Measurements from ENCODE around the gene ZNF362.

The ZNF362 gene, protein sequence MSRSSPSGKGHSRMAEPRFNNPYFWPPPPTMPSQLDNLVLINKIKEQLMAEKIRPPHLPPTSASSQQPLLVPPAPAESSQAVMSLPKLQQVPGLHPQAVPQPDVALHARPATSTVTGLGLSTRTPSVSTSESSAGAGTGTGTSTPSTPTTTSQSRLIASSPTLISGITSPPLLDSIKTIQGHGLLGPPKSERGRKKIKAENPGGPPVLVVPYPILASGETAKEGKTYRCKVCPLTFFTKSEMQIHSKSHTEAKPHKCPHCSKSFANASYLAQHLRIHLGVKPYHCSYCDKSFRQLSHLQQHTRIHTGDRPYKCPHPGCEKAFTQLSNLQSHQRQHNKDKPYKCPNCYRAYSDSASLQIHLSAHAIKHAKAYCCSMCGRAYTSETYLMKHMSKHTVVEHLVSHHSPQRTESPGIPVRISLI

DNA sequence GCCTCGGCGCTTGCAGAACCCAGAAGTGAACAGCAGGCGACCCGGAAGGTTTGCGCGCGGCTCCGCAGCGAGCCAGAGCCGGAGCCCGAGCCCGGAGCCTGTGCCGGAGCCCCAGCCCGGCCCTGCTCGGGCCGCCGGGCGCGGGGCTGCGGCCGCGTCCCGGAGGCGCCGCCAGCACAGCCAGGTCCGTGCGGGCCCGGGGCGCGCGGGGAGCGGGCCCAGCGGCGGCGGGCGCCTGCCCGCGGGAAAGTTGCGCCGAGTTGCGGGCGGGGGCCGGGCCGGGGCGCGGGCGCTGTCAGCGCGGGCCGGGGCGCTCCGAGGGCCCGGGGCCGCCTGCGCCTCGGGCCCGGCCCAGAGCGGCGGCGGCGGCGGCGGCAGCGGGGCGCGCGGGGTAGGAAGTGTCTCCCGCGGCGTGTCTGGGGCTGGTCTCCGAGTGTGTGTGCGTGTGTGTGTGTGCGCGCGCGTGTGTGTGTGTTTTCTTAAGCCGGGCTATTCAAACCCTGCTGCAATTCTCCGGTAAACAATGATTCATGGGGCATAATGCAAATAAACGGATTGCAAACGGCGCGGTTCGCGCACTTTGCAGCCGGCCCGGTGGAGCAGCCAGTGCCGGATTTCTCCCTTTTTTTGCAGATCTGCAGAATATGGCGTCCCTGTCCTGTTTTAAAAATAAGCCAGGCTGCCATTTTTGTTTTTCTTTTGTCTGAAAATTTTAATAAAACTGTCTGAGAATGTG, at the start of gene ZNF362:
TSS of gene ZNF362 (plus strand) at position 22 of the 736 bp plus-strand sequence. CDS start 14,083 bp downstream, outside the sequence.
- Histone ChIP-seq H3K4me1 (peaks cover 24 to 47% (median 34%) of the 10 kb centered on the region in 10 experiments), H3K4me2 (peak within 1 kb of the TSS; percentile 93 to 100 (median 99)), H3K36me3 (peaks cover 0 to 27% (median 10%) of the 10 kb centered on the region in 11 experiments; a peak in 10 of 22 replicates), H4K20me1 (peaks cover 19 to 42% (median 30%) of the 10 kb centered on the region in 11 experiments; a peak in 21 of 22 replicates), H3K27me3 (no peaks in the 10 kb centered on the region), H3K4me3 (peak within 1 kb of the TSS; percentile 73 to 93 (median 84)), H3K9ac (peak within 1 kb of the TSS; percentile 91 to 98 (median 95)), H3K9me3 (replicated peaks in 1 of 11) (0 out of 22 replicates have a peak, but pooled peaks cover 0 to 3% (median 0%) of the 10 kb centered on the region in 11 experiments), H3K27ac (peak within 1 kb of the TSS; percentile 90 to 97 (median 95))
- TF ChIP-seq Cebpa-rat (IDR thresholded peaks at IDR 0.05): no peak

DNA sequence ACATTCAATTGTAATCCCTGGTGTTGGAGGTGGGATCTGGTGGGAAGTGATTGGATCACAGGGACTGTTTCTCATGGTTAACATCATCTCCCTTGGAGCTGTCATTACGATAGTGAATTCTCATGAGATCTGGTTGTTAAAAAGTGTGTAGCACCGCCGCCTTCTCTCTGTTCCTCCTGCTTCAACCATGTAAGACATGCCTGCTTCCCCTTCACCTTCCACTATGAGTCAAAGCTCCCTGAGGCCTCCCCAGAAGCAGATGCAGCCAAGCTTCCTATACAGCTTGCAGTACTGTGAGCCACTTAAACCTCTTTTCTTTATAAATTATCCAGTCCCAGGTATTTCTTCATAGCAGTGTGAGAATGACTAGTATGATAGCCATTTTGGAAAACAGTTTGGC, 44.3 kb upstream of the ZNF362 start:
- Histone ChIP-seq H3K4me3 (no peak overlapping the region), H3K9me3 (replicated peaks in 1 of 11) (peaks cover 0 to 10% (median 6%) of the 10 kb centered on the region in 11 experiments; a peak in 9 of 22 replicates), H3K9ac (no peak overlapping the region), H3K4me1 (no peaks in the 10 kb centered on the region), H3K27me3 (no peaks in the 10 kb centered on the region), H3K36me3 (no peaks in the 10 kb centered on the region), H4K20me1 (no peaks in the 10 kb centered on the region), H3K4me2 (no peak overlapping the region), H3K27ac (no peak overlapping the region)
- TF ChIP-seq Cebpa-rat (IDR thresholded peaks at IDR 0.05): no peak

DNA sequence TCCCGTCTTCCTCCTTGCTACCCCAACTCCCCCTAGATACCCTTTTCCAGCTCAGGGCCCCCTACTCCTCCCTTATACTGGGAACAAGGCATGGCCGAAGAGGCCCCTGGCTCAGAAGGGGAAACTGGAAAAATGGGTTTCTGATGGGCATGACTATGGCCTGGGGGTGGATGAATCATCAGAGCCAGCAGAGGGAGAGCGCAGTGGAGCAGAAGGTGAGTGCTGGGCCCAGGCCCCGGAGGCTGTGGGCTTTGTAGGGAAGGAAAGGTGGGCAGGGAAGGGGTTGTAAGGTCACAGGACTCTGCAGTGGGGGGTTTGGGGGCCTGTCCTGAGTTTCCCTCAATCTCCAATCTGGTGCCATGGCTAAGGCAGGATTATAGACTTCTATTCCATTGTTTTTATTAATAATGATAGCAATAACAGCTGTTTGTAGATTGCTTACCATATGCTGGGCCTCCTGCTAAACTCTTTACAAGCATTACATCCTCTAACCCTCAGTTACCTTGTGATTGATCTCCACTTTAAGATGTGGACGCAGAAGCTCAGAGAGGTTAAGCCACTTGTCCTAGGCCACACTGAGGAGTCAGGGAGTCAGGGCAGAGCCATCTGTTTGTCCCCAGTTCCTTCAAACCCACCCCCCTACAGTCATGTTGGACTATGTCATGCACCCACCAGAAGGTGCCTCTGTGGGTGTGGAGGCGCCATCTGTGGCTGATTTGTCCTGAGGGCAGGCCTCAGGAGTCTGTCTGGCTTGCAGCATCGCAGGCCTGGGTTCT, 36.2 kb upstream of the ZNF362 start:
- Histone ChIP-seq H3K4me3 (no peak overlapping the region), H3K4me2 (peak overlapping the region in 5 of 11 experiments; percentile 12 to 31 (median 25); a peak in 4 of 22 replicates), H3K9me3 (replicated peaks in 1 of 11) (peaks cover 22 to 32% (median 26%) of the 10 kb centered on the region in 11 experiments), H4K20me1 (no peaks in the 10 kb centered on the region), H3K27ac (no peak overlapping the region), H3K27me3 (no peaks in the 10 kb centered on the region), H3K9ac (no peak overlapping the region; a peak in 1 of 22 replicates), H3K36me3 (no peaks in the 10 kb centered on the region), H3K4me1 (peaks cover 12 to 17% (median 14%) of the 10 kb centered on the region in 10 experiments; a peak in 17 of 20 replicates)
- TF ChIP-seq Cebpa-rat (IDR thresholded peaks at IDR 0.05): no peak

DNA sequence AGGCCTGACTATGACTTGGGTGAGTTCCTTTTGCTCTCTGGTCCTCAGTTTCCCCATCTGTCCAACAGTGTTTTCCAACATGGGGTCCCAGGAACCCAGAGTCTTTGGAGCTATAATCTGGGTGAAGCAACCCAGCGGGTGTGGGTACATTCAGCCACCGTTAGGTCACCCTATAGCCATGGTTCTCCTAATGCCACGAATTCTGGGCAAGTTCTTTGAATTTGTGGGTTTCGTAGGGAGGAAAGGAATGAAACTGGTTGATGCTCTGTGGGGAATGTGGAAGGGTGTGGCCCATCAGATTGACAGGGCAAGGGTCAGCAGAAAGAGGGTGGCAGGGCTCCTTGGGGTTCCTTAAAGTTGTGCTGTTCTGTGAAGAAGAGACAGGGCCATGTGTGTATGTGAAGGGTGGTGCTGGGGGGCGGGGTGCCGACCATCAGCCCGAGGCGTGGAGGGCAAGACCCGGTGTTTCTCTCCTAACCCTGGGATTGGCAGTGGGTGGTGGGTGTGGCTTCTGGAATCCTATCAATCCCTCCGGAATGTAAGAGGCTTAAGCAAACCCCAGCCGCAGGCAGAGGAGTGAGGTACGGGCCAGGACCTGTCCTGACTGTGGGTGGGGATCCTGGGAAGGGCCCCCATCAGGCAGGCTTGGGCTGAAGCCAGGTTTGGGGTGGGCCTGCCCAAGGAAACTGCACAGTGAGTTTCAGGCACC, 35.5 kb upstream of the ZNF362 start:
- H3K4me2 ChIP-seq: no peak overlapping the region
- H3K9me3 ChIP-seq (replicated peaks in 1 of 11): peaks cover 27 to 39% (median 33%) of the 10 kb centered on the region in 11 experiments
- no peak overlapping the region for H3K27ac ChIP-seq
- no peak overlapping the region for H3K4me3 ChIP-seq
- no peaks in the 10 kb centered on the region for H4K20me1 ChIP-seq
- no peaks in the 10 kb centered on the region for H3K27me3 ChIP-seq
- no peaks in the 10 kb centered on the region for H3K36me3 ChIP-seq
- H3K4me1 ChIP-seq: peaks cover 12 to 17% (median 14%) of the 10 kb centered on the region in 10 experiments; a peak in 17 of 20 replicates
- TF ChIP-seq Cebpa-rat (IDR thresholded peaks at IDR 0.05): no peak
- no peak overlapping the region for H3K9ac ChIP-seq

DNA sequence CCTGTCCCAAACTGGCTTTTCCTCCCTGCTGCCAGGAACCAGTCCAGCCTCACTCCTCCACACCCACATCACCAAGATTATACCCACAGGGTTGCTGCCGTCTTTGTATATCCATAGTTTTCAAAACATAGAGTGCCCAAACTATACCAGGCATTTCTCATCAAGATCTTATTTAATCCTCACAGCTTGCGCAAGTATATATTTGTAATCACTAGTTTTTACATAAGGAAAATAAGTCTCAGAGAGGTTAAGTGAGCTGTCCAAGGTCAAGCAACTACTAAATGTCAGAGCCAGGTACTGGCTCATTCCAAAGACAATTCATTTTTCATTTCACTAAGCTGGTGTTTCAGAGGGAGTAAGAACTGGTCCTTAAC, 34.9 kb upstream of the ZNF362 start:
- H3K9ac ChIP-seq: no peak overlapping the region
- TF ChIP-seq Cebpa-rat (IDR thresholded peaks at IDR 0.05): no peak
- no peak overlapping the region for H3K4me3 ChIP-seq

DNA sequence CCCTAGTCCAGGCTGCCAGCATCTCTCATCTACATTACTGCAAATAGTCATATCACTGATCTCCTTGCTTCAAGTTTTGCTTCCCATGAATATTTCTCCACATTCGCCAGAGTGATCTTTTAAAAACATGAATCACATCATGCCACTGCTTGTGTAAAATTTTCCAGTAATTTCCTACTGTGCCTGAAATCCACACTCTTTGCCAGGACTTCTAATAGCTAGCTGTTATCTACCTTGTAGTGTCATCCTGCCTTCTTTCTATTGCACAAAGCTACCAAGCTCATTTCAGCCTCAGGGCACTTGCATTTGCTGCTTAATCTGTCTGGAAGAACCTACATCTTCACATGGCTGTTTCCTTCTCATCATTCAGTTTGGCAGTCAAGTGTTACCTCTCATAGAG, 33.9 kb upstream of the ZNF362 start:
- Histone ChIP-seq H3K36me3 (no peaks in the 10 kb centered on the region), H3K4me2 (no peak overlapping the region), H3K9ac (no peak overlapping the region), H3K27ac (no peak overlapping the region), H3K4me1 (peaks cover 12 to 17% (median 14%) of the 10 kb centered on the region in 10 experiments; a peak in 17 of 20 replicates), H3K9me3 (replicated peaks in 1 of 11) (peaks cover 28 to 46% (median 34%) of the 10 kb centered on the region in 11 experiments), H4K20me1 (no peaks in the 10 kb centered on the region), H3K27me3 (no peaks in the 10 kb centered on the region), H3K4me3 (no peak overlapping the region)
- TF ChIP-seq Cebpa-rat (IDR thresholded peaks at IDR 0.05): no peak

More for the DNA sequence above, 34.9 kb upstream of the ZNF362 start:
- Histone ChIP-seq H3K4me2 (no peak overlapping the region), H3K27ac (no peak overlapping the region), H3K36me3 (no peaks in the 10 kb centered on the region), H3K9me3 (replicated peaks in 1 of 11) (peaks cover 28 to 44% (median 34%) of the 10 kb centered on the region in 11 experiments), H3K27me3 (no peaks in the 10 kb centered on the region), H3K4me1 (peaks cover 12 to 17% (median 14%) of the 10 kb centered on the region in 10 experiments; a peak in 17 of 20 replicates), H4K20me1 (no peaks in the 10 kb centered on the region)

DNA sequence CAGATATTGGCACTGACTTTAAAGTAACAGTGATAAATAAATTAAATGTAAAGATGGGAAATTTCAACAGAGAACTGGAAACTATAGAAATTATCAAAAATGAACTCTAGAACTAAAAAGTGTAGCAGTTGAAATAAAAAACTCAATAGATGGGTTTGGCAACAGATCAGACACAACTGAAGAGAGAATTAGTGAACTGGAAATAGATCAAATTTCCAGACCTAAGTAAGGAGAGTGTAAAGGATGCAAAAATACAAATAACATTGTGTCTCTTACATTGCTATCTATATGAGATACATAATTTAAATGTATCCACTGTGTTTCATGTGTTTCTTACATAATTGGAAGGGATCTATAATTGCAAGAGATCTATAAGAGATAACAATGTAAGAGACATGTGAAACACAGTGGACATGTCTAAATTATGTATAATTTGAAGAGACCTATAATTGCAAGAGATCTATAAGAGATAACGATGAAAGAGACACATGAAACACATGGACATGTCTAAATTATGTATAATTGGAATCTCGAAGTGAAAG, 32.1 kb upstream of the ZNF362 start:
- peaks cover 7 to 13% (median 12%) of the 10 kb centered on the region in 10 experiments; a peak in 18 of 20 replicates for H3K4me1 ChIP-seq
- H3K9me3 ChIP-seq (replicated peaks in 1 of 11): peaks cover 28 to 46% (median 34%) of the 10 kb centered on the region in 11 experiments
- H3K4me3 ChIP-seq: no peak overlapping the region
- TF ChIP-seq Cebpa-rat (IDR thresholded peaks at IDR 0.05): no peak
- no peaks in the 10 kb centered on the region for H3K36me3 ChIP-seq
- no peak overlapping the region for H3K4me2 ChIP-seq
- H3K27me3 ChIP-seq: no peaks in the 10 kb centered on the region
- no peaks in the 10 kb centered on the region for H4K20me1 ChIP-seq
- H3K9ac ChIP-seq: no peak overlapping the region
- no peak overlapping the region for H3K27ac ChIP-seq

DNA sequence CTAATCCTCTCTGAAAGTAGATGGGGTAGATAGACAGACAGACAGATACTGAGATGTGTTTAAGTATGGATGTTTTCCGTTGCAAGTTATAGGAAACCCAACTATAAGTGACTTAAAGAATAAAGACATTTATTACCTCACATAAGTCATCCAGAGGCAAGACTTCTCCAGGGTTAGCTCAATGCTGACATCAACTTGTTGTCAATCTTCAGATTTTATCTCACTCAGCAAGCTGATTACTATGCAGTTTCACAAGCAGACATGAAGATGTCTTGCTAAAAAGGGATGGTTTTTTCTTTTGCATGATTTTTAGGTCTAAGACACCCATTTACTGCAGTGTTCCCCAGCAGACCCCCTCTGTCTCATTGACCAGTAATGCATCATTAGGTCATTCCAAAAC, 30.7 kb upstream of the ZNF362 start:
- Histone ChIP-seq H3K4me1 (peaks cover 0 to 8% (median 5%) of the 10 kb centered on the region in 10 experiments; a peak in 5 of 20 replicates), H3K4me3 (no peak overlapping the region), H4K20me1 (no peaks in the 10 kb centered on the region), H3K27me3 (no peaks in the 10 kb centered on the region), H3K27ac (no peak overlapping the region), H3K9ac (no peak overlapping the region), H3K4me2 (no peak overlapping the region), H3K9me3 (replicated peaks in 1 of 11) (peaks cover 28 to 46% (median 34%) of the 10 kb centered on the region in 11 experiments), H3K36me3 (no peaks in the 10 kb centered on the region)
- no peak for TF ChIP-seq Cebpa-rat (IDR thresholded peaks at IDR 0.05)
